ENCODE measurements around the gene THAP12. TPM values are rescaled to one million over a fixed set of nuclear protein-coding genes. Genes with fewer than 3 reads are reported as not detected.

THAP12 gene
- total and polyA plus RNA-seq, 2 experiments from 2014 or later = 20.1 to 36.0 TPM

- H3K4me1 ChIP-seq (ENCODE audit: insufficient read depth) = no peaks in the 10 kb centered on the region
- no peaks in the 10 kb centered on the region for H3K27me3 ChIP-seq (ENCODE audit: insufficient read depth)
- ATAC-seq (no peak), DNase-seq (ENCODE audit: low spot score) (no peak)
- Mint-ChIP-seq H3K4me1 (no peaks in the 10 kb centered on the region), H3K27me3 (ENCODE audit: insufficient read depth, low read depth, poor library complexity) (no peaks in the 10 kb centered on the region), H3K9me3 (no peaks in the 10 kb centered on the region), H3K4me3 (no peak overlapping the region), H3K27ac (no peak overlapping the region), H3K36me3 (ENCODE audit: low read depth) (no peaks in the 10 kb centered on the region; the same call in 2 of the 3 replicates)
- no peaks in the 10 kb centered on the region for H3K36me3 ChIP-seq (ENCODE audit: insufficient read depth)
- H3K4me2 ChIP-seq = no peak overlapping the region
- H2AFZ ChIP-seq = no peak overlapping the region
- no peaks in the 10 kb centered on the region; the same call in 1 of the 2 replicates for H4K20me1 ChIP-seq (replicated peaks; ENCODE audit: insufficient read depth)
- no peaks in the 10 kb centered on the region for H3K9me2 ChIP-seq (ENCODE audit: insufficient read depth)
- no peak overlapping the region for H3K4me3 ChIP-seq
- TF ChIP-seq POLR2AphosphoS5 (IDR thresholded peaks at IDR 0.05; ENCODE audit: low read depth) (no peak), ETS1 (IDR thresholded peaks at IDR 0.05) (no peak), EZH2phosphoT487 (IDR thresholded peaks at IDR 0.05; ENCODE audit: unreplicated experiment) (no peak), ZNF114 (CRISPR knock-in tag; IDR thresholded peaks at IDR 0.05) (no peak), REST (IDR thresholded peaks at IDR 0.05; ENCODE audit: unreplicated experiment) (no peak), CREB1 (CRISPR knock-in tag; IDR thresholded peaks at IDR 0.05; ENCODE audit: low read depth) (no peak), CTCF (conservative IDR thresholded peaks at IDR 0.05; ENCODE audit: low read depth in 2 of 2) (no peak), JUNB (IDR thresholded peaks at IDR 0.05; ENCODE audit: unreplicated experiment) (no peak), NANOG (IDR thresholded peaks at IDR 0.05; ENCODE audit: borderline replicate concordance) (no peak)
- H3K79me2 ChIP-seq (replicated peaks; ENCODE audit: insufficient read depth) = no peaks in the 10 kb centered on the region
- no peaks in the 10 kb centered on the region for H3F3A ChIP-seq (replicated peaks; ENCODE audit: low read depth)
- H3K27ac ChIP-seq (ENCODE audit: low read depth) = no peak overlapping the region
These were observed 14.4 kb upstream of the THAP12 start for GRCh38 chr11:76395296-76395695.

DNA sequence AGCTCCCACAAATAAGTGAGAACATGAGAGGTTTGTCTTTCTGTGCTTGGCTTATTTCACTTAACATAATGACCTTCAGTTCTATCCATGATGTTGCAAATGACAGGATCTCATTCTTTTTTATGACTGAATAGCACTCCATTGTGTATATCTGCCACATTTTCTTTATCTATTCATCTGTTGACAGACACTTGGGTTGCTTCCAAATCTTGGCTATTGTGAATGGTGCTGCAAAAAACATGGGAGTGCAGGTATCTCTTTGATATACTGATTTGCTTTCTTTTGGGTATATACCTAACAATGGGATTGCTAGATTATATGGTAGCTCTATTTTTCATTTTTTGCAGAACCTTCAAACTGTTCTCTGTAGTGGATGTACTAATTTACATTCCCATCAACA is 13.5 kb upstream of the THAP12 start:
- no peaks in the 10 kb centered on the region for H3K36me3 ChIP-seq (ENCODE audit: insufficient read depth)
- H4K20me1 ChIP-seq (replicated peaks; ENCODE audit: insufficient read depth) = no peaks in the 10 kb centered on the region; the same call in 1 of the 2 replicates
- no peak overlapping the region for H3K4me2 ChIP-seq
- H3K79me2 ChIP-seq (replicated peaks; ENCODE audit: insufficient read depth) = no peaks in the 10 kb centered on the region
- no peak overlapping the region for H3K27ac Mint-ChIP-seq
- ATAC-seq = no peak
- no peak overlapping the region for H3K27ac ChIP-seq (ENCODE audit: low read depth)
- no peaks in the 10 kb centered on the region for H3F3A ChIP-seq (replicated peaks; ENCODE audit: low read depth)
- no peak for DNase-seq (ENCODE audit: low spot score)
- no peak overlapping the region for H3K4me3 Mint-ChIP-seq
- H3K4me1 ChIP-seq (ENCODE audit: insufficient read depth) = no peaks in the 10 kb centered on the region
- H3K9me2 ChIP-seq (ENCODE audit: insufficient read depth) = no peaks in the 10 kb centered on the region
- no peaks in the 10 kb centered on the region for H3K4me1 Mint-ChIP-seq
- H3K9me3 Mint-ChIP-seq = no peaks in the 10 kb centered on the region
- H2AFZ ChIP-seq = no peak overlapping the region
- H3K36me3 Mint-ChIP-seq (ENCODE audit: low read depth) = no peaks in the 10 kb centered on the region
- no peak overlapping the region for H3K4me3 ChIP-seq
- H3K27me3 Mint-ChIP-seq (ENCODE audit: insufficient read depth, low read depth, poor library complexity) = no peaks in the 10 kb centered on the region
- H3K27me3 ChIP-seq (ENCODE audit: insufficient read depth) = no peaks in the 10 kb centered on the region
- no peak for TF ChIP-seq EZH2 (IDR thresholded peaks at IDR 0.05; ENCODE audit: low read depth, unreplicated experiment)
- TF ChIP-seq CTCF (conservative IDR thresholded peaks at IDR 0.05; ENCODE audit: low read depth in 2 of 2) = no peak
- no peak for TF ChIP-seq EZH2phosphoT487 (IDR thresholded peaks at IDR 0.05; ENCODE audit: unreplicated experiment)
- no peak for TF ChIP-seq REST (IDR thresholded peaks at IDR 0.05; ENCODE audit: unreplicated experiment)
- TF ChIP-seq JUNB (IDR thresholded peaks at IDR 0.05; ENCODE audit: unreplicated experiment) = no peak
